IPS-18c (cell line): ENCODE data around the gene BOLA1.
A peak's percentile ranks its signal among the peaks of the same experiment; 100 is the strongest.
"Not testable (repeated sequence)": the region's sequence is repeated elsewhere in the genome, so short reads cannot be mapped to it uniquely, and the experiment has no call there.

Source experiments
- H3K4me3 ChIP-seq: 2 replicates; pipeline ENCODE4 v1.7.0; 2013; ENCODE audit warnings: low read depth, mild to moderate bottlenecking, low read length, moderate library complexity; ENCODE audit not compliant: insufficient read depth
- H3K9me3 ChIP-seq: one replicate; pipeline ENCODE4 v1.6.1; 2013; ENCODE audit warnings: mild to moderate bottlenecking, low read length, moderate library complexity; ENCODE audit not compliant: control insufficient read depth, insufficient read depth

BOLA1 gene

GRCh38 chr1:149899460-149900284 lies at the start of gene BOLA1:
Gene BOLA1, plus strand, starts transcription at chr1:149899568. Its CDS starts 492 bp downstream, at chr1:149900060.
- Histone ChIP-seq H3K9me3 (no peaks in the 10 kb centered on the region), H3K4me3 (peak within 1 kb of the TSS; percentile 73)

GRCh38 chr1:149849947-149850360 lies 49.4 kb upstream of the BOLA1 start:
- peak overlapping the region; percentile 70 for H3K4me3 ChIP-seq
- H3K9me3 ChIP-seq, result no peaks in the 10 kb centered on the region

- not testable (repeated sequence) for H3K4me3 ChIP-seq, H3K9me3 ChIP-seq
Measured at GRCh38 chr1:149850732-149851345, 48.5 kb upstream of the BOLA1 start.

- H3K4me3 ChIP-seq, H3K9me3 ChIP-seq: not testable (repeated sequence)
Measured at GRCh38 chr1:149851585-149852213, 47.7 kb upstream of the BOLA1 start.

- H3K9me3 ChIP-seq, H3K4me3 ChIP-seq: not testable (repeated sequence)
Measured at GRCh38 chr1:149852263-149852662, 47.1 kb upstream of the BOLA1 start.

GRCh38 chr1:149860271-149860670 lies 39.1 kb upstream of the BOLA1 start:
- H3K9me3 ChIP-seq, H3K4me3 ChIP-seq: not testable (repeated sequence)

- H3K4me3 ChIP-seq, H3K9me3 ChIP-seq: not testable (repeated sequence)
Measured at GRCh38 chr1:149860684-149861496, 38.5 kb upstream of the BOLA1 start.

- H3K4me3 ChIP-seq, result not testable (repeated sequence)
Measured at GRCh38 chr1:149861497-149862054, 37.8 kb upstream of the BOLA1 start.

GRCh38 chr1:149866887-149867286 lies 32.5 kb upstream of the BOLA1 start:
- not testable (repeated sequence) for H3K9me3 ChIP-seq, H3K4me3 ChIP-seq

More at GRCh38 chr1:149861497-149862054, 37.8 kb upstream of the BOLA1 start:
- H3K9me3 ChIP-seq, result not testable (repeated sequence)

GRCh38 chr1:149873060-149873459 lies 26.3 kb upstream of the BOLA1 start:
- H3K4me3 ChIP-seq, H3K9me3 ChIP-seq: not testable (repeated sequence)

GRCh38 chr1:149877211-149877946 lies 22.0 kb upstream of the BOLA1 start:
- Histone ChIP-seq H3K9me3 (no peaks in the 10 kb centered on the region), H3K4me3 (no peak overlapping the region)

- Histone ChIP-seq H3K4me3 (no peak overlapping the region), H3K9me3 (no peaks in the 10 kb centered on the region)
Measured at GRCh38 chr1:149879556-149879955, 19.8 kb upstream of the BOLA1 start.

GRCh38 chr1:149881876-149882275 lies 17.5 kb upstream of the BOLA1 start:
- Histone ChIP-seq H3K9me3 (no peaks in the 10 kb centered on the region), H3K4me3 (no peak overlapping the region)

- no peaks in the 10 kb centered on the region for H3K9me3 ChIP-seq
- no peak overlapping the region for H3K4me3 ChIP-seq
Measured at GRCh38 chr1:149883598-149884247, 15.6 kb upstream of the BOLA1 start.

- Histone ChIP-seq H3K9me3 (no peaks in the 10 kb centered on the region), H3K4me3 (peak overlapping the region; percentile 72)
Measured at GRCh38 chr1:149884433-149885338, 14.7 kb upstream of the BOLA1 start.
